Esophagus (tissue), 2 donors: ENCODE measurements around the gene CAV1. TPM values are rescaled to one million over a fixed set of nuclear protein-coding genes. Genes with fewer than 3 reads are reported as not detected.

ENCODE experiments used
- H3K27ac ChIP-seq, 2 donors: one replicate each; pipeline ENCODE4 v1.5.1; 2013; ENCODE audit warnings: low read depth in 2 of 2, mild to moderate bottlenecking in 2 of 2, inconsistent platforms in 1 of 2, low read length in 1 of 2, moderate library complexity in 1 of 2
- H3K27me3 ChIP-seq, 2 donors: one replicate each; pipeline ENCODE4 v1.6.1; 2013; ENCODE audit warnings: low read length in 2 of 2, control low read depth in 1 of 2, mild to moderate bottlenecking in 1 of 2; ENCODE audit not compliant: insufficient read depth in 2 of 2, control insufficient read depth in 1 of 2
- H3K36me3 ChIP-seq, 2 donors: one replicate each; pipeline ENCODE4 v1.6.1; 2013; ENCODE audit warnings: low read length in 1 of 2; ENCODE audit not compliant: control insufficient read depth in 2 of 2, insufficient read depth in 2 of 2
- H3K4me1 ChIP-seq, 2 donors: one replicate each; pipeline ENCODE4 v1.6.1; 2013; ENCODE audit warnings: low read length in 1 of 2; ENCODE audit not compliant: control insufficient read depth in 2 of 2, insufficient read depth in 2 of 2
- H3K4me3 ChIP-seq, 2 donors: one replicate each; pipeline ENCODE4 v1.5.1; 2013; ENCODE audit warnings: low read length in 2 of 2, mild to moderate bottlenecking in 2 of 2, low read depth in 1 of 2, moderate library complexity in 1 of 2
- H3K9me3 ChIP-seq, 2 donors: one replicate each; pipeline ENCODE4 v1.6.1; 2013; ENCODE audit warnings: mild to moderate bottlenecking in 2 of 2, low read depth in 1 of 2, low read length in 1 of 2, moderate library complexity in 1 of 2; ENCODE audit not compliant: control insufficient read depth in 2 of 2, insufficient read depth in 1 of 2
- WGBS, 2 donors: extraction: QIAGEN DNeasy Blood & Tissue Kit; methylation state at CpG; one replicate each; pipeline ENCODE4 v1.1.7; 2013; 5-methylcytosine and 5-hydroxymethylcytosine counted together
- polyA plus RNA-seq, 2 donors: library from polyadenylated mRNA; stranded (reverse); fragments of 200-250 nt; gene quantifications; one replicate each; pipeline ENCODE4 v1.2.3, GENCODE V29; 2013
- donor health status: healthy with polysubstance abuse.
- donor health status: Bipolar disorder and iron deficiency.

CAV1 gene
- polyA plus RNA-seq, 2 donors: 16.3 to 57.9 TPM

- H3K9me3 ChIP-seq: no peaks in the 10 kb centered on the region
- no peaks in the 10 kb centered on the region for H3K4me1 ChIP-seq
- H3K36me3 ChIP-seq: peaks cover 2 to 3% of the 10 kb centered on the region in 2 donors
- H3K4me3 ChIP-seq: no peak overlapping the region
- H3K27me3 ChIP-seq: no peaks in the 10 kb centered on the region
- 64 to 76% methylated on average over 2 of the region's 2 CpGs for WGBS, 2 donors
- H3K27ac ChIP-seq: no peak overlapping the region
Observed at GRCh38 chr7:116561697-116562483, 37.1 kb downstream of the CAV1 start.

- H3K27ac ChIP-seq: no peak overlapping the region
- WGBS, 2 donors: 84 to 86% methylated on average over 1 of the region's 1 CpG
Observed at GRCh38 chr7:116562529-116563121, 37.8 kb downstream of the CAV1 start.

DNA sequence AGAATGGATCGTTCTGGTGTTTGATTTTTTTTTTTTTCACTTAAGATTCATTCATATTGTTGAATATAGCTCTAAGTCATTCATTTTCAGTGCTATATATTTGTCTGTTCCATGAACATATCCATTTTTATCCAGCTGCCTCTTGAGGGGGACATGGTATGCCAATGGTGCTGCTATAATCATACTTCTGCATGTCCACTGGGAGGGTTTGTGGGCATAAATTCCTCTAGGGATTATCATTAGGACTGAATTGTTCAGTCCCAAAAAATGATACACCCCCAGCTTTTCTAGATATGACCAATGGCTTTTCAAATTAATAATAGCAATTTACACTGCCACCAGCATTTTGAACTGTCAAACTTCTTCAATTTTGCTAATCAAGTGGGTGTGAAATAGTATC, 41.1 kb downstream of the CAV1 start:
- Histone ChIP-seq H3K4me1 (no peaks in the 10 kb centered on the region), H3K4me3 (no peak overlapping the region), H3K27ac (no peak overlapping the region), H3K36me3 (no peaks in the 10 kb centered on the region), H3K9me3 (no peaks in the 10 kb centered on the region), H3K27me3 (no peaks in the 10 kb centered on the region)
- 91 to 96% methylated on average over 1 of the region's 1 CpG for WGBS, 2 donors

More at GRCh38 chr7:116562529-116563121, 37.8 kb downstream of the CAV1 start:
- Histone ChIP-seq H3K4me3 (no peak overlapping the region), H3K36me3 (peaks cover 2 to 3% of the 10 kb centered on the region in 2 donors), H3K9me3 (no peaks in the 10 kb centered on the region), H3K27me3 (no peaks in the 10 kb centered on the region), H3K4me1 (no peaks in the 10 kb centered on the region)

DNA sequence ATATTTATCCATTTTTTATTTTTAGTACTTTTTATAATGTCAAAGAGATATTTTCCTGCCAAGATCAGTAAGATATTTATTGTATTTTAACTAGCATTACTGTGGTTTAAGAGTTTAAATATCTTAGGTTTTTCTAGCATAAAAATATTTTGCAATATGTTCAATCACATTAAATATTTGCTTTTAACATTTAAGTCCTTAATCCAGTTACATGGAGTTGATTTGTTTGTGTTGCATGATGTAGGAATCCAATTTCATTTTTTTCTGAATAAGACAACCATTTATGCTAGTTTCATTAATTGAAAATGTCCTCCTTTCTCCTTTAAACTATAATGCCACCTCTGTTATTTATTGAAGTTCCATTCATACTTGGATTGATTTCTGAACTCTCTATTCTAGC, 41.8 kb downstream of the CAV1 start:
- no peak overlapping the region for H3K4me3 ChIP-seq
- no peaks in the 10 kb centered on the region for H3K4me1 ChIP-seq
- no peaks in the 10 kb centered on the region for H3K36me3 ChIP-seq
- no peaks in the 10 kb centered on the region for H3K9me3 ChIP-seq
- no peaks in the 10 kb centered on the region for H3K27me3 ChIP-seq
- no peak overlapping the region for H3K27ac ChIP-seq

- Histone ChIP-seq H3K27me3 (no peaks in the 10 kb centered on the region), H3K36me3 (no peaks in the 10 kb centered on the region), H3K27ac (no peak overlapping the region), H3K9me3 (no peaks in the 10 kb centered on the region), H3K4me3 (no peak overlapping the region), H3K4me1 (no peaks in the 10 kb centered on the region)
- WGBS, 2 donors: 43 to 51% methylated on average over 3 of the region's 3 CpGs
Observed at GRCh38 chr7:116569737-116570136, 44.9 kb downstream of the CAV1 start.

GRCh38 chr7:116570306-116570705, 45.5 kb downstream of the CAV1 start:
- H3K27ac ChIP-seq: no peak overlapping the region

DNA sequence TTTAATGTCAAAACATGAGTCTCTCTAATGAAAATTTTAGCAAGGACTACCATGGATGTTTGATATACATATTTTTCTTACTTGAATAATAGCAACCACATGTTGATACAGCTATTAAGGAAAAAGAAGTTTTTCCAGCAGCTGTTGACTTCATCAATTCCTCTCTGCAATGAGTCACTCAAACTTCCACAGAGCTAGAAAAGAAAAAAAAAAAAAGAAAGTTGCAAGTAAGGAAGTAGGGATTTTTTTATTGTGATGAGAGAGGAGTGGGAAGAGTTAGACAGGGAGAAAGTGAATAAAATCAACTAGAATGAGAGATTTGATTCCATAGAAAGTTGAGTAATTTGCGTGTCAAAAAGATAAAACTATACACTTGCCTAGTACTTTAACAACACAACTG, 46.2 kb downstream of the CAV1 start:
- Histone ChIP-seq H3K4me3 (no peak overlapping the region), H3K4me1 (no peaks in the 10 kb centered on the region), H3K27ac (no peak overlapping the region), H3K36me3 (no peaks in the 10 kb centered on the region), H3K9me3 (no peaks in the 10 kb centered on the region), H3K27me3 (no peaks in the 10 kb centered on the region)
- WGBS, 2 donors: 44 to 63% methylated on average over 1 of the region's 1 CpG

More at GRCh38 chr7:116570306-116570705, 45.5 kb downstream of the CAV1 start:
- Histone ChIP-seq H3K4me1 (no peaks in the 10 kb centered on the region), H3K9me3 (no peaks in the 10 kb centered on the region), H3K4me3 (no peak overlapping the region), H3K36me3 (no peaks in the 10 kb centered on the region), H3K27me3 (no peaks in the 10 kb centered on the region)

DNA sequence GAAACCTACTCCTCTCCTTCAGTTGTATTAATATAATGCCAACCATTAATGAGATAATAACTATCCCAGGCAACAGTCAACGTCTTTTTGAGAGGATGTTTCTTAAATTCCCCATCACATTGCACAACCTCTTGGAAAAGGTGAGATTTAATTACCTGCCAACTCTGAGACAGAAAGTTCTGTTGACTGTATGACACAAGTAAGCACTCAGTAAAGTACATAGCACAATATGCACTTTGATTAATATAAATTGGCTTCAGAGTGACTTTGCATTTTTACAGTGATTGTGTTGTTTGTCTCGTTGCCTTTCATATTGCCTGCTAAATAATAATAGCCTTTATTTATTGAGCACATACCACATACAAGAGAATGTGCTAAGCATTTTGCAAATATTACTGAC, 46.7 kb downstream of the CAV1 start:
- no peaks in the 10 kb centered on the region for H3K4me1 ChIP-seq
- no peaks in the 10 kb centered on the region for H3K9me3 ChIP-seq
- no peaks in the 10 kb centered on the region for H3K36me3 ChIP-seq
- H3K4me3 ChIP-seq: no peak overlapping the region
- no peaks in the 10 kb centered on the region for H3K27me3 ChIP-seq
- no peak overlapping the region for H3K27ac ChIP-seq
- WGBS, 2 donors: 24 to 51% methylated on average over 2 of the region's 2 CpGs

GRCh38 chr7:116572036-116572435, 47.2 kb downstream of the CAV1 start:
- Histone ChIP-seq H3K9me3 (no peaks in the 10 kb centered on the region), H3K4me3 (no peak overlapping the region), H3K36me3 (no peaks in the 10 kb centered on the region), H3K4me1 (no peaks in the 10 kb centered on the region), H3K27me3 (no peaks in the 10 kb centered on the region), H3K27ac (no peak overlapping the region)
- WGBS, 2 donors: 88 to 89% methylated on average over 3 of the region's 3 CpGs

DNA sequence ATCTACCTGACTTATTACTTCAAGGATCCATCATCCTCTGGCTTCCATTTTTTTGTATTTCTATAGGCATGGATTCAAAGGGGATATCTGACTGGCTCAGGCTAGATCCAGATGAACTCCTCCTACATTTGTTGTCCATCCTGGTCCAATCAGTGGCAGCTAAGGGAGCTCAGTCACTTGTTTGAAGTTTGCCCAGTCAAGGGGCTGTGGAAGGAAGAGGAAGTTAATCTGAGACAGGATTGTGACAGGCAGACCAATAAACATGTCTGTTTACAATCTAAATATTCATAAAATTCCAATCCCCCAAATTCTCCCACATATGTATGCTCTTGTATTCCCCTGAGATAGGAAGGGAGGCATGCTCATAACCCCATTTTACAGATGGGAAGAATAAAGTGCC, 48.7 kb downstream of the CAV1 start:
- H3K9me3 ChIP-seq: no peaks in the 10 kb centered on the region
- no peaks in the 10 kb centered on the region for H3K4me1 ChIP-seq
- no peaks in the 10 kb centered on the region for H3K27me3 ChIP-seq
- no peak overlapping the region for H3K27ac ChIP-seq
- H3K4me3 ChIP-seq: no peak overlapping the region
- no peaks in the 10 kb centered on the region for H3K36me3 ChIP-seq
